ENCODE measurements around the gene LGI2.
"Not testable (repeated sequence)": the region's sequence is repeated elsewhere in the genome, so short reads cannot be mapped to it uniquely, and the experiment has no call there.

The LGI2 gene

DNA sequence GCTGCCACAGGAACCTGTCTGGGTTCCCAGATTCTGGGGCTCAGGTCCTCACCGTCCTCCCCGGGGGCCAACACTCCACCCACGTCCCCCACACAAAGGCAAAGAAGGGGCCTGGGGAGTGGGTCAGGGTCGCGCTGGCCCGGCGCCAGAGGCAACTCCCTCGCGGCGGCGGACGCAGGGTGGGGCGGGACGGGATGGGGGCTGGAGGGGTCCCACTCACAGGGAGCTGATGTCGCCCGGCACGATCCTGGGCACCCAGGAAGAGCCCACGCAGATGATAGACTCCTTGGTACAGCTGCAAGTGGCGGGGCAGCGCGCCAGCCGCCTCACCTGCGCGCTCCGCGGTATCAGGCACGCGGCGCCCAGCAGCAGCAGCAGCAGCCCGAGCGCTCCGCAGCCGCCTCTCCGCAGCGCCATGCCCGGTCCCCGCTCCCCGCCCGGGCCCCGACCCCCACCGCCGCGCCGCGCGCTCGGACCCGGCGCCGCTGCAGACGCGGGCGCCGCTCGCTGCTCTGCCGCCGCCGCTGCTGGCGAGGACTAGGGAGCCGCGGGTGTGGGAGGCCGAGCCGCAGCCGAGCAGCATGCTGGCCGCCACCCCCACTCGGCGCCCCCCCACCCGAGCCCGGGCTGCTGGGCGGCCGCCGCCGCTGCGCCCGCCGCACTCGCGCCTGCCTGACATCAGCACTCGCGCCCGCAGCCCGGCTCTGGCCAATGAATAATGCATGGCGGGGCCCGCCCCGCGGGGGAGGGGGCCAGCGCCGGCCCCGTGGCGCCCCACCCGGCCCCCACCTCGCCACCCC, at the start of gene LGI2:
LGI2 (minus strand) TSS at position 670 of the 800 bp plus-strand sequence; CDS start at position 417, 253 bp downstream.
- no peak for DNase-seq (ENCODE audit: low read depth)

GRCh38 chr4:25078523-25078922, 47.8 kb upstream of the LGI2 start:
- DNase-seq (ENCODE audit: low read depth): no peak

DNA sequence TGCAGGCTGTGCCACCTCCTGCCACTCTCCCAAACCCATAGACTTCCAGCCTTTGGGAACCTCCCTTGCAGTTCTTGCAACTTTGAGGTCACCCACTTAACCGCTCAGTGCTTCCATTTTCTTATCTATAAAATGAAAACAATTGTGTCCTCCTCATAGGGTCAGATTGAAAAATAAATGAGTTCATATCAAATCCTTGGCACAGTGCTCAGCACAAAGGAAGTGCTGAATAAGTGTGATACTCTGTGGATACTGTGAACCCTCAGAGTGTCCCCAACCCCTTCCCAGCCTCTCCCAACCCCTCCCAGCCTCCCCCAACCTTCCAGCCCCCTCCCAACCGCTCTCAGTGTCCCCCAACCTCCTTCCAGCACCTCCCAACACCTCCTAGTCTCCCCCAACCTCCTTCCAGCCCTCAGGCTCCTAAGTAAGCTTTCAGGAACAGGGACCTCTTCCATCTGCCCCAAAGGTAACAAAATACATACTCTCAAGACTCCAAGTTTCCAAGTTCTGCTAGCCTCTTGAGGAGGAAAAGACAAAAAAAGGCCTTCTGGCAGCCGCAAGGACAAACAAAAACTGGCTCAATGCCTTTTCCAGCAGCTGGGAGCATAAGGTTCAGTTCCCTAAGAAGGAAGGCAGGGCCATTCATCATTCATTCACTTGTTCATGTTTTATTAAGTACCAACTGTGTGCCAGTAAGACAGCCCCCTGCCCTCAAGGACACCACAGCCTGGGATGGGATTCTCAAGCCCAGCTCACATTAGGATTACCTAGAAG, 46.1 kb upstream of the LGI2 start:
- no peak for DNase-seq (ENCODE audit: low read depth)

GRCh38 chr4:25075851-25076250, 45.1 kb upstream of the LGI2 start:
- DNase-seq (ENCODE audit: low read depth): no peak

GRCh38 chr4:25075129-25075528, 44.4 kb upstream of the LGI2 start:
- DNase-seq (ENCODE audit: low read depth): no peak

DNA sequence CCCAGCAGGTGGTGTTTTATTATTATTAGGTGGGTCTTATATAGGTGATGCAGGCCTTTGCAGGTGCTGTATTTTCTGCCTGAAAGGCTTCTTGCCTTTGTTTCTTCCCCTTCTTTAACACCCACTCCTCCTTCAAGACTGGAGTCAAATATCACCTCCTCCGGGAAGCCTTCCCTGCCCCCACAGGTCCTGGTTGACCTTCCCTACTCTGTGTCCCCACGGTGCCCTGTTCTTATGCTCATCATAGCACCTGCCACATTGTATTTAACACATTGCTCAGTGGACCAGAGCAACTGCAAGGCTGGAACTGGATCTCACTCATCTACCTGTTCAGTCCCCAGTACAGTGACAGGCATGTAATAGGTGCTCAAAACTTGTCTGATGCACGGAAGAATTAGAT, 39.8 kb upstream of the LGI2 start:
- DNase-seq (ENCODE audit: low read depth): no peak

- DNase-seq (ENCODE audit: low read depth): no peak
Observed at GRCh38 chr4:25069014-25069413, 38.3 kb upstream of the LGI2 start.

DNA sequence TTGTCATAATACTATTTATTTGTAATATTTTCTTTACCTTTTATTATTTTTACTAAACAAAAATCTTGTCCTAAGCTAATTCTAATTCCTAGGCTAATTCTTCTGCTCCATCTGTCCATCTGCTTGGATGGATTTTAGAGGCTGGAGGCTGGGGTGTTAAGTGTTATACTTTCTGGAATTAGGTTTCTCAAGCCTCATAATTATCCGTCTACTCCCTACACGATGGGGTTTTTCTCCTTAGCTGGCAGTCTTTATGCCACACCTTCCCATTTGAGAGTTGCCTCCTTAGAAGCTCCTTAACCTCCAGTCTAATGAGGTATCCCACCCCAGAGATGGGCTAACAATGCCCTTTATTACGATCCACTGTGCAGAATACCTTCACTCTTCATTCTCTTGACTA, 37.6 kb upstream of the LGI2 start:
- DNase-seq (ENCODE audit: low read depth): no peak

- no peak for DNase-seq (ENCODE audit: low read depth)
Observed at GRCh38 chr4:25065932-25066590, 35.3 kb upstream of the LGI2 start.

DNA sequence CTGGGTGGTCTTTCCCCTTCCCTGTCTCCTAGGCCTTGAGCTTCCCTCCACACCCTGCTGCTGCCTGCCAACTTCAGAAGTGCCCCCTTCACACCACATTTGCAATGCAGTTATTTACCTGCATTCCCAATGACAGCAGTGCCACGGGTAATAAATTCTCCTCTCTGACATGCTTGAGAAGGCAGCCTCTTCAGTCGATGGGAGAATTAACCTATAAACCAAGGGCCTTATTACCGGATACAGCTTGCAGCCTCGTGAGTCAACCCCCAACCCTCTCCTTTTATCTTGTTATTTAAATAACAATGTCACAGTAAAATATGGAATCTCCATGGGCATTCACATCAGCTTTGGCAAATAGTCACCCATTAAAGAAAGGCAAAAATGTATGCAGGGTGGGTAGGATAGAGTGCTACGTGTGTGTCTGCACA, 34.7 kb upstream of the LGI2 start:
- DNase-seq (ENCODE audit: low read depth): no peak

DNA sequence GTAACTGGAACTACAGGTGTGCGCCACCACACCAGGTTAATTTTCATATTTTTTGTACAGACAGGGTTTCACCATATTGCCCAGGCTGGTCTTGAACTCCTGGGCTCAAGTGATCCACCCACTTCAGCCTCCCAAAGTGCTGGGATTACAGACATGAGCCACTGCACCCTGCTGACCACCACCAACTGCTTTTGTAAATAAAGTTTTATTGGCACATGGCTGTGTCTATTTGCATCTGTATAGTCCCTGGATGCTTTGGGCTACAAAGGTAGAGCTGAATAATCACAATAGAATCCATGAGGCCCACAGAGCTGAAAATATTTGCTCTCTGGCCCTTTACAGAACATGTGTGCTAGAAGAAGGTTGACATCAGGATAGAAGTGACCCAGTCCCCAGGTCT, 33.7 kb upstream of the LGI2 start:
- DNase-seq (ENCODE audit: low read depth): not testable (repeated sequence)

GRCh38 chr4:25063116-25063515, 32.4 kb upstream of the LGI2 start:
- DNase-seq (ENCODE audit: low read depth): no peak

GRCh38 chr4:25062098-25062497, 31.4 kb upstream of the LGI2 start:
- no peak for DNase-seq (ENCODE audit: low read depth)

DNA sequence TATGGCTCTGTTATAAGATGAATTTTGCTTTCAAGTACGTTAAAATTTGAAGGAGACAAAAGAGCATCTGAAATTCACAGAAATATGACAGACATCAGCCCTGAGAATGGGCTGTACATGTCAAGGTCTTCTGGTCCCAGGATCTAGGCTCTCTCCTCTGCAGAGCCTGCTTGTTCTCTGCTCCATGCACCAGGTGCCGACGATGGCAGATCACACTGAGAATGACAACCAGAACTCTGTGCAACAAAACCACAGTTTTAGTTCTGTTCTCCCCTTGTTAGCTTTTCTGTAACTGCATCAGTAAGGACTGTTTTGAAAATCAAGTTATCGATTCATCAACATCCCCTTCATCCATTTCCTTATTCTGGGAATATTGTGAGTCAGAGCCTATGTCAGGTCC, 30.9 kb upstream of the LGI2 start:
- no peak for DNase-seq (ENCODE audit: low read depth)

- DNase-seq (ENCODE audit: low read depth): no peak
Observed at GRCh38 chr4:25060963-25061340, 30.2 kb upstream of the LGI2 start.

GRCh38 chr4:25060241-25060962, 29.7 kb upstream of the LGI2 start:
- DNase-seq (ENCODE audit: low read depth): no peak

DNA sequence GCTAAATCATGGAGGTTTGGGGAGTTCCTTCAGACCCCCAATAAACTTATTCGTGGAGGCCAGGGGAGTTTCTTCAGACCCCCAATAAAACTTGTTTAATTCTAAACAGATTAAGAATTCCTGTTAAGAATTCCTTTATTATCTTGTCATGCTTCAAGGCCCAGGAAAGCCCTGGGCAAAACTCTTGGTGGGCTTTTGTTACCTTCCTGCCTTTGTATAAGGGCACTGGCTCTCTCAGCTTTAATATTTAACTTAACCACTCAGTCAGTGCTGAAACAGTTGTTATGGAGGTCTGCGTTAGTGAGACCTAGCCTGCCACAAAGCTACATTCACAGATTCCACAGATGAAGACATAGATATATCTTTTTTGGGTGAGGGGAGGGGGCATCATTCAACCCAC, 29.0 kb upstream of the LGI2 start:
- DNase-seq (ENCODE audit: low read depth): no peak

DNA sequence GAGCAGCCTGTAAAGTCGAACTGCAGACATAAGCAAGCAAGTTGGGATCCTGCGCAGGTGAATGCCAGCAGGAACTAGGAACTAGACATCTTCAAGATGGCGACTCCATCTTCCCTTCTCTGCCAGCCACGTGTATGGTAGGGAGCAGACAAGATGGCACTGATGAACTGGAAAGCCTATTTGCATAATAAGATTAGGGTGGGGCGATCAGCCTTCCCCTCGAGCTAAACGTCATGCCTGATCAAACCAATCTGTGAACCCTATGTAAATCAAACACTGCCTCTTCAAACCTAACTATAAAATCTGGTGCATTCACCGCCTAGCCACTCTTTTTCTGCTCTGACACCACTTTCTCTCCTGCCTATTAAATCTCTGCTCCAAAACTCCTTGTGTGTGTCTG, 28.1 kb upstream of the LGI2 start:
- DNase-seq (ENCODE audit: low read depth): no peak

GRCh38 chr4:25057299-25057698, 26.6 kb upstream of the LGI2 start:
- DNase-seq (ENCODE audit: low read depth): no peak

DNA sequence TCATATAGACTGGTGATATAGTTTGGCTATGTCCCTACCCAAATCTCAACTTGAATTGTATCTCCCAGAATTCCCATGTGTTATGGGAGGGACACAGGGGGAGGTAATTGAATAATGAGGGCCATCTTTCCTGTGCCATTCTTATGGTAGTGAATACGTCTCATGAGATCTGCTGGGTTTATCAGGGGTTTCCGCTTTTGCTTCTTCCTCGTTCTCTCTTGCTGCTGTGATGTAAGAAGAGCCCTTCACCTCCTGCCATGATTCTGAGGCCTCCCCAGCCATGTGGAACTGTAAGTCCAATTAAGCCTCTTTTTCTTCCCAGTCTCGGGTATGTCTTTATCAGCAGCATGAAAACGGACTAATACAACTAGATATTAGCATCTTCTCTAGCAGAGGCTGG, 21.3 kb upstream of the LGI2 start:
- DNase-seq (ENCODE audit: low read depth): not testable (repeated sequence)

DNA sequence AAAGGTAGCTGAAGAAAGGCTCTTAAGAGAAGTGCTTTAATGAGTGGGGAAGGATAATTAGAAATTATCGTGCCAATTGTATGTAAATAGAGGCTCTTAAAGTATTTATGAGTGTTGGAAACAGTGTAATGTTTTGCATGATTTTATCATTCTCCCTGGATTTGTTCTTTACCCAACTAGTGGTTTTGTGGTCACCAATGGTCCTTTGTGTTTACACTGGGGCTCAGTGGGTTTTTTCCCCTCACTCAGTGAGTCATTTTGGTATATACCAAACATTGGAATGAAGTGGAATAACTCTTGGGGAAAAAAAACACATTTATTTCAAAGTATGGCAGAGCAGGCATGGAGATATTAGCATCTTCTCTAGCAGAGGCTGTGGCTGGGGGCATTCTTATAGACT, 20.8 kb upstream of the LGI2 start:
- DNase-seq (ENCODE audit: low read depth): no peak

DNA sequence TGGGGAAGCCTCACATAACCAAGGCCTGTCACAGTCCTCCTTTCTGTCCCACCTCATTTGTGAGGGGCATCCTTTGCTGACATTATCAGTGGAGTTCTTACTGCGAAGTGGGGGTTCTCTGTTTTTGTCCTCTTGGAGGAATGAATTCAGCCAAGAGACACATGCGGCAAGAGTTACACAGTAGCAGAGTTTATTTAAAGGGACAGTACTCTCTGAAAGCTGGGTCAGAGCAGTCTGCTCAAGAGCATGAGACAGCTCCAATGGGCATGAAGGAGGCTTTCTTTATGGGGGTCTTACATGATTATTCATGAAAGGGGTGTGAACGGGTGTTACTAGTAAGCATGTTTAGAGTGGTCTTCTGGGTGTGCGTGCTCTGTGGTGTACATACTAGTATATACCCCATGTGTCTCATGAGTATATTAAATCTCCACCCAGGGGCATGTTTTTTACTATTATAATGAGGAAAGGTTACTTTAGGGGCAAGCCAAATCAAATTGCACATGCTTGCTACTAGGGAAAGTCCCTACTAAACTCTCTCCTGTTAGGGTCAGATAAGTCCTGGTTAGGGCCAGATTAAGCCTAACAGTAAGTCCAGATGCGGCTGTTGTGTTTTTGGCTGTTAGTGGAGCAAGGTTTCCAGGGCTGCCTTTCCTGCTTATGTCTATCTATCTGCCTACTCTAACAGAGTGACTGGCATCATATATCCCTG, 19.8 kb upstream of the LGI2 start:
- no peak for DNase-seq (ENCODE audit: low read depth)
